Left lung (tissue), 10 donors: Measurements from ENCODE around the gene SMC3. TPM values are rescaled to one million over a fixed set of nuclear protein-coding genes. Genes with fewer than 3 reads are reported as not detected.
"Not testable (repeated sequence)": the region's sequence is repeated elsewhere in the genome, so short reads cannot be mapped to it uniquely, and the experiment has no call there.

Experiments
- ATAC-seq: fragments of 200-7000 bp; cut with Tn5 transposase; one replicate; pipeline ENCODE4 v1.9.1; 2020; ENCODE audit warnings: moderate library complexity
- DNase-seq, 4 donors: peaks; one replicate each; pipeline ENCODE4 v3.0.0-alpha.2; 2013 to 2020
- H3K27ac ChIP-seq, 2 donors: fragments of 200-600 bp; sonication (generic) in 1 of 2; one replicate each; pipeline versions ENCODE4 v1.5.0 to v1.8.0; 2020 to 2021
- H3K27me3 ChIP-seq, 2 donors: fragments of 200-600 bp; sonication (generic) in 1 of 2; one replicate each; pipeline versions ENCODE4 v1.5.0 to v1.8.0; 2020 to 2021
- H3K36me3 ChIP-seq, 2 donors: fragments of 200-600 bp; sonication (generic) in 1 of 2; one replicate each; pipeline versions ENCODE4 v1.5.0 to v1.8.0; 2020 to 2021
- H3K4me1 ChIP-seq, 2 donors: fragments of 200-600 bp; one replicate each; pipeline ENCODE4 v1.8.0; 2021
- H3K4me3 ChIP-seq, 2 donors: fragments of 200-600 bp; sonication (generic) in 1 of 2; one replicate each; pipeline versions ENCODE4 v1.5.0 to v1.8.0; 2020 to 2021; ENCODE audit warnings: mild to moderate bottlenecking in 1 of 2
- H3K9me3 ChIP-seq, 2 donors: fragments of 200-600 bp; sonication (generic) in 1 of 2; one replicate each; pipeline versions ENCODE4 v1.5.0 to v1.8.0; 2020 to 2021
- CTCF ChIP-seq, 2 donors: fragments of 200-600 bp; sonication (generic) in 1 of 2; IDR thresholded peaks; one replicate each; pipeline versions ENCODE4 v1.5.0 to v1.8.0; 2021; ENCODE audit warnings: antibody characterized with exemption in 2 of 2
- intact Hi-C, 2 donors: fragments of 100-400 bp; cut with DNase I; formaldehyde crosslinking; loops; one replicate each; pipeline versions ENCODE4 v1.11.2 to v1.14.2; 2022
- polyA plus RNA-seq, 6 donors: library from polyadenylated mRNA; unstranded; fragments of 120-200 nt; gene quantifications; one replicate each; pipeline ENCODE4 v1.2.1, GENCODE V29; 2013; ENCODE audit not compliant: insufficient read length in 6 of 6
- total RNA-seq, 2 donors: library from RNA; stranded (reverse); fragmentation: NEBNext Ultra II Directional; extraction: Animal tissue kit (Norgen Biotek cat#: 25700); gene quantifications; one replicate each; pipeline ENCODE4 v1.2.1, GENCODE V29; 2021
- donor health status: DM: no; HTN: yes; CAD: no.
- donor health status: DM: no; HTN: no; CAD: no.

Gene SMC3
- total and polyA plus RNA-seq, 8 donors: 26.6 to 94.4 (median 77.6) TPM

GRCh38 chr10:110616493-110617033, 49.1 kb downstream of the SMC3 start:
- ATAC-seq (no peak), DNase-seq (no peak)
- no peaks in the 10 kb centered on the region for H3K4me1 ChIP-seq
- H3K36me3 ChIP-seq: no peaks in the 10 kb centered on the region
- TF ChIP-seq CTCF (IDR thresholded peaks at IDR 0.05): no peak
- intact Hi-C loops: no loop called here
- H3K27me3 ChIP-seq: no peaks in the 10 kb centered on the region
- no peak overlapping the region for H3K4me3 ChIP-seq
- H3K27ac ChIP-seq: no peak overlapping the region
- no peaks in the 10 kb centered on the region for H3K9me3 ChIP-seq

- intact Hi-C loops: no loop called here
- no peak for ATAC-seq
- no peaks in the 10 kb centered on the region for H3K4me1 ChIP-seq
- no peak for TF ChIP-seq CTCF (IDR thresholded peaks at IDR 0.05)
- DNase-seq: no peak
- H3K27ac ChIP-seq: no peak overlapping the region
- H3K36me3 ChIP-seq: no peaks in the 10 kb centered on the region
- H3K9me3 ChIP-seq: no peaks in the 10 kb centered on the region
- peaks cover 0 to 2% of the 10 kb centered on the region in 2 donors for H3K27me3 ChIP-seq
- H3K4me3 ChIP-seq: no peak overlapping the region
Measured at GRCh38 chr10:110617425-110618229, 50.1 kb downstream of the SMC3 start.

- no peak overlapping the region for H3K27ac ChIP-seq
- H3K4me1 ChIP-seq: no peaks in the 10 kb centered on the region
- DNase-seq (no peak), ATAC-seq (no peak)
- H3K36me3 ChIP-seq: no peaks in the 10 kb centered on the region
- no peak for TF ChIP-seq CTCF (IDR thresholded peaks at IDR 0.05)
- H3K4me3 ChIP-seq: no peak overlapping the region
- intact Hi-C loops: no loop called here
- no peaks in the 10 kb centered on the region for H3K9me3 ChIP-seq
- H3K27me3 ChIP-seq: peaks cover 0 to 2% of the 10 kb centered on the region in 2 donors
Measured at GRCh38 chr10:110618230-110618610, 50.7 kb downstream of the SMC3 start.

GRCh38 chr10:110619514-110620397, 52.3 kb downstream of the SMC3 start:
- TF ChIP-seq CTCF (IDR thresholded peaks at IDR 0.05): no peak
- Histone ChIP-seq H3K27me3 (peaks cover 0 to 2% of the 10 kb centered on the region in 2 donors), H3K4me3 (no peak overlapping the region), H3K9me3 (no peaks in the 10 kb centered on the region), H3K27ac (no peak overlapping the region), H3K36me3 (no peaks in the 10 kb centered on the region), H3K4me1 (no peaks in the 10 kb centered on the region)
- intact Hi-C loops: no loop called here
- DNase-seq (no peak), ATAC-seq (no peak)

GRCh38 chr10:110620398-110620719, 52.9 kb downstream of the SMC3 start:
- ATAC-seq (no peak), DNase-seq (no peak)
- intact Hi-C loops: no loop called here
- Histone ChIP-seq H3K4me1 (no peaks in the 10 kb centered on the region), H3K4me3 (no peak overlapping the region), H3K27me3 (peaks cover 0 to 2% of the 10 kb centered on the region in 2 donors), H3K36me3 (no peaks in the 10 kb centered on the region), H3K9me3 (no peaks in the 10 kb centered on the region), H3K27ac (no peak overlapping the region)
- TF ChIP-seq CTCF (IDR thresholded peaks at IDR 0.05): no peak

GRCh38 chr10:110623316-110623715, 55.8 kb downstream of the SMC3 start:
- H3K27ac ChIP-seq, ATAC-seq, H3K4me3 ChIP-seq, intact Hi-C loops, H3K9me3 ChIP-seq, H3K4me1 ChIP-seq, H3K36me3 ChIP-seq, DNase-seq, H3K27me3 ChIP-seq: not testable (repeated sequence)
